ENCODE results near the gene DDX50.

DDX50 gene

GRCh38 chr10:68880181-68880580 is 20.9 kb upstream of the DDX50 start:
- TF ChIP-seq CTCF (IDR thresholded peaks at IDR 0.05), result no peak

GRCh38 chr10:68895041-68895440 is 6.1 kb upstream of the DDX50 start:
- no peak for TF ChIP-seq CTCF (IDR thresholded peaks at IDR 0.05)

- peak; percentile 72 for TF ChIP-seq CTCF (IDR thresholded peaks at IDR 0.05)
Measured at GRCh38 chr10:68897336-68897741, 3.8 kb upstream of the DDX50 start.

- no peak for TF ChIP-seq CTCF (IDR thresholded peaks at IDR 0.05)
Measured at GRCh38 chr10:68899186-68899745, 1.8 kb upstream of the DDX50 start.

- TF ChIP-seq CTCF (IDR thresholded peaks at IDR 0.05), result no peak
Measured at GRCh38 chr10:68900427-68901104, 549 bp upstream of the DDX50 start.

GRCh38 chr10:68902382-68902781 is 1.3 kb downstream of the DDX50 start:
- no peak for TF ChIP-seq CTCF (IDR thresholded peaks at IDR 0.05)

GRCh38 chr10:68924593-68924992 is 23.5 kb downstream of the DDX50 start:
- TF ChIP-seq CTCF (IDR thresholded peaks at IDR 0.05), result no peak
